SK-N-SH (cell line): ENCODE measurements around the gene SH3BGRL2.

ENCODE experiments used
- CTCF ChIP-seq: fragments of 200-600 bp; sonication (generic); IDR thresholded peaks from 2 replicates; pipeline ENCODE4 v1.6.1; 2017; ENCODE audit warnings: antibody characterized with exemption, mild to moderate bottlenecking, moderate library complexity
- EP300 ChIP-seq, 2 experiments: IDR thresholded peaks; 2 replicates each; pipeline versions ENCODE4 v1.4.0 to v1.6.1; 2012; ENCODE audit warnings: borderline replicate concordance in 1 of 2, low read depth in 1 of 2, low read length in 1 of 2
- MAX ChIP-seq: IDR thresholded peaks from 2 replicates; pipeline ENCODE4 v1.4.0; 2012; ENCODE audit warnings: low read depth

- TF ChIP-seq EP300 (IDR thresholded peaks at IDR 0.05; ENCODE audit: borderline replicate concordance in 1 of 2, low read depth in 1 of 2, low read length in 1 of 2) (no peak), CTCF (no peak), MAX (no peak)
These were observed 39.7 kb downstream of the SH3BGRL2 start for GRCh38 chr6:79670789-79671188.
